B cell (primary cell): ENCODE results near the gene IFT122. TPM values are rescaled to one million over a fixed set of nuclear protein-coding genes. Genes with fewer than 3 reads are reported as not detected.

Experiments used
- ATAC-seq: fragments of 200-7000 bp; cut with Tn5 transposase; one replicate; pipeline ENCODE4 v1.10.0; 2021; ENCODE audit warnings: low read depth, mild to moderate bottlenecking, moderate number of reproducible peaks, moderate library complexity
- CTCF ChIA-PET: fragments of 350-600 bp; sonication (Branson Sonifier 250); formaldehyde crosslinking; loops from one replicate; lab custom pipeline; 2021; ENCODE audit warnings: antibody characterized with exemption, inconsistent platforms; lab: Charles Lee
- POLR2A ChIA-PET: fragments of 350-600 bp; sonication (Branson Sonifier 250); formaldehyde crosslinking; loops from one replicate; lab custom pipeline; 2021; ENCODE audit warnings: antibody characterized with exemption; lab: Charles Lee
- DNase-seq: peaks from one replicate; pipeline ENCODE4 v3.0.0; 2013
- H2AFZ ChIP-seq: 2 replicates; pipeline ENCODE4 v1.6.1; 2012; ENCODE audit warnings: mild to moderate bottlenecking, low read depth, low read length; ENCODE audit not compliant: insufficient read depth, poor library complexity, severe bottlenecking
- H3K27ac ChIP-seq, 2 donors: 1 replicate in 1 of 2; 2 replicates in 1 of 2; pipeline ENCODE4 v1.5.1; 2012 to 2013; ENCODE audit warnings: low read length in 2 of 2, mild to moderate bottlenecking in 2 of 2, moderate library complexity in 1 of 2
- H3K27me3 ChIP-seq, 4 experiments: fragments of 200-600 bp in 1 of 4; sonication (generic) in 1 of 4; replicated peaks in 1 of 4; 1 replicate in 2 of 4; 2 replicates in 2 of 4; pipeline versions ENCODE4 v1.6.1 to v1.7.0; 2013 to 2016; ENCODE audit warnings: low read length in 3 of 4, mild to moderate bottlenecking in 2 of 4, mixed read lengths in 1 of 4, moderate library complexity in 1 of 4; ENCODE audit not compliant: insufficient read depth in 4 of 4, control insufficient read depth in 3 of 4; ENCODE audit errors: control extremely low read depth in 1 of 4
- H3K36me3 ChIP-seq, 2 experiments: replicated peaks in 1 of 2; 1 replicate in 1 of 2; 2 replicates in 1 of 2; pipeline versions ENCODE4 v1.6.1 to v1.7.1; 2013; ENCODE audit warnings: low read length in 1 of 2; ENCODE audit not compliant: insufficient read depth in 2 of 2, control insufficient read depth in 1 of 2; ENCODE audit errors: control extremely low read depth in 1 of 2, extremely low read depth in 1 of 2
- H3K4me1 ChIP-seq, 2 donors: fragments of 200-600 bp in 1 of 2; sonication (generic) in 1 of 2; 1 replicate in 1 of 2; 2 replicates in 1 of 2; pipeline versions ENCODE4 v1.5.1 to v1.6.1; 2013 to 2017; ENCODE audit warnings: low read length in 2 of 2; ENCODE audit not compliant: control insufficient read depth in 2 of 2, insufficient read depth in 2 of 2
- H3K4me2 ChIP-seq: replicated peaks from 2 replicates; pipeline ENCODE3; 2012; ENCODE audit warnings: mild to moderate bottlenecking, low read depth, low read length; ENCODE audit not compliant: poor library complexity, severe bottlenecking
- H3K4me3 ChIP-seq, 5 experiments: fragments of 200-600 bp in 1 of 5; sonication (generic) in 1 of 5; 1 replicate in 3 of 5; 2 replicates in 2 of 5; pipeline versions ENCODE4 v1.5.1 to v1.7.0; 2011 to 2016; ENCODE audit warnings: low read length in 4 of 5, mild to moderate bottlenecking in 4 of 5, low read depth in 2 of 5, control low read depth in 1 of 5, moderate library complexity in 1 of 5; ENCODE audit not compliant: insufficient read depth in 1 of 5; ENCODE audit errors: control extremely low read depth in 1 of 5, extremely low read depth in 1 of 5
- H3K79me2 ChIP-seq: fragments of 200-600 bp; sonication (generic); one replicate; pipeline ENCODE4 v1.6.0; 2016; ENCODE audit warnings: low read length; ENCODE audit not compliant: control insufficient read depth, insufficient read depth
- H3K9ac ChIP-seq: fragments of 200-600 bp; sonication (generic); 2 replicates; pipeline ENCODE4 v1.6.1; 2017; ENCODE audit warnings: mild to moderate bottlenecking, low read length, moderate library complexity
- H3K9me3 ChIP-seq, 3 donors: one replicate each; pipeline versions ENCODE4 v1.6.1 to v1.7.1; 2013; ENCODE audit warnings: low read length in 2 of 3; ENCODE audit not compliant: control insufficient read depth in 2 of 3, insufficient read depth in 1 of 3; ENCODE audit errors: control extremely low read depth in 1 of 3
- H4K20me1 ChIP-seq: 2 replicates; pipeline ENCODE4 v1.6.0; 2012; ENCODE audit warnings: mild to moderate bottlenecking, low read length; ENCODE audit not compliant: insufficient read depth, control insufficient read depth, poor library complexity, severe bottlenecking
- H3K27ac Mint-ChIP-seq: one replicate; pipeline ENCODE4 v1.8.0; 2021; ENCODE audit warnings: mixed read lengths
- H3K27me3 Mint-ChIP-seq: one replicate; pipeline ENCODE4 v1.8.0; 2021; ENCODE audit warnings: mixed read lengths
- H3K4me1 Mint-ChIP-seq: one replicate; pipeline ENCODE4 v1.8.0; 2021; ENCODE audit warnings: mixed read lengths
- H3K4me3 Mint-ChIP-seq: one replicate; pipeline ENCODE4 v1.8.0; 2021; ENCODE audit warnings: mixed read lengths
- H3K9me3 Mint-ChIP-seq: one replicate; pipeline ENCODE4 v1.8.0; 2022; ENCODE audit warnings: mixed read lengths; ENCODE audit not compliant: insufficient read depth
- EZH2 ChIP-seq: IDR thresholded peaks from 2 replicates; pipeline ENCODE4 v1.6.1; 2012; ENCODE audit warnings: borderline replicate concordance, low read depth, mild to moderate bottlenecking, moderate library complexity, low read length; ENCODE audit not compliant: insufficient read depth, poor library complexity, severe bottlenecking
- WGBS: methylation state at CpG from one replicate; pipeline ENCODE4 v1.1.5; 2013; ENCODE audit warnings: missing lambda C conversion rate; ENCODE audit not compliant: insufficient coverage; 5-methylcytosine and 5-hydroxymethylcytosine counted together
- intact Hi-C: fragments of 100-400 bp; cut with micrococcal nuclease; formaldehyde crosslinking; loops from one replicate; pipeline ENCODE4 v1.10.0; 2022
- polyA plus RNA-seq: library from polyadenylated mRNA; depleted of rRNA; stranded (reverse); fragments of >200 nt; gene quantifications from 2 replicates; pipeline ENCODE4 v1.2.3, GENCODE V29; 2012
- total RNA-seq, 2 donors: library from RNA; stranded (reverse); fragments of 120-200 nt in 1 of 2; gene quantifications; 1 replicate in 1 of 2; 2 replicates in 1 of 2; pipeline versions ENCODE4 v1.2.3 to v1.2.4, GENCODE V29; 2013 to 2022
- TF ChIP-seq, protein P1 (sequence below): fragments of 200-600 bp; IDR thresholded peaks from one replicate; pipeline ENCODE4 v1.8.0; 2022; ENCODE audit warnings: antibody characterized with exemption, mild to moderate bottlenecking

IFT122 gene
- total and polyA plus RNA-seq, 2 donors (not counting 1 experiment from before 2014, with no cell fraction given) = 14.0 to 34.3 TPM

DNA sequence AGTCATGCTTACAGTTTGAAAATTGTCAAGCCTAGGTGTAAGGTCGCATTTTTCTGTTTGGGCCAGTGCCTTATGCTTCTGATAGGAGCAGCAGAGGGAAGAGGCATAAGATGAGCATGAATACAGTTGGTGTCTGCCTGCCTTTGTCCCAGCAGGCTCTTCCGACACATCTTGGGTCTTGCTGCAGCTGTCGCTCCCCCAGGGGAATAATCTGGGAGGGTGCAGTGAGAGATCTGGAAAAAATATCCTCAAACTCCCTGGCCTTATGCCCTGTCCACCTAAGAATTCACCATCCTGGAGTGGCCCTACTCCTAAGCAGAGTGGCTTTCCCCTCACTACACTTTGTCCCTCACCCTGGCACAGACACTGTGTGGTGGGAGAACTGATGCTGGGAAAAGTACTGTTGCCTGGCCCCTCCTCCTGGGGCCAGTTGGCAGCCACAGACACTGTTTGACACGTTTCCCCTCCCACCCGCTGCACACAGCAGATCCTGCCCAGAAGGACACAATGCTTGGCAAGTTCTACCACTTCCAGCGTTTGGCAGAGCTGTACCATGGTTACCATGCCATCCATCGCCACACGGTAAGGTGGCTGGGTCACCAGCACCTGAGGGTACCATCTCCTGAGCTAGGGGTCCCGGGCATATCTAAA, 67.3 kb downstream of the IFT122 start:
- H3K4me1 ChIP-seq = no peaks in the 10 kb centered on the region
- no peak overlapping the region for H3K27ac ChIP-seq
- CTCF ChIA-PET = interaction anchor here (1.4 kb wide), 1 partner anchor 17 kb away, joined by 3 read pairs; no protein-coding TSS in a partner anchor
- POLR2A ChIA-PET = no interaction called here
- H3K27me3 ChIP-seq = no peaks in the 10 kb centered on the region
- ATAC-seq (no peak), DNase-seq (no peak)
- H2AFZ ChIP-seq = no peak overlapping the region
- Mint-ChIP-seq H3K27me3 (no peaks in the 10 kb centered on the region), H3K27ac (no peak overlapping the region), H3K9me3 (no peaks in the 10 kb centered on the region), H3K4me1 (no peaks in the 10 kb centered on the region), H3K4me3 (no peak overlapping the region)
- H4K20me1 ChIP-seq = no peaks in the 10 kb centered on the region
- intact Hi-C loops = no loop called here
- H3K4me3 ChIP-seq = no peak overlapping the region
- no peaks in the 10 kb centered on the region for H3K9me3 ChIP-seq
- no peak for TF ChIP-seq EZH2
- TF ChIP-seq, protein P1, sequence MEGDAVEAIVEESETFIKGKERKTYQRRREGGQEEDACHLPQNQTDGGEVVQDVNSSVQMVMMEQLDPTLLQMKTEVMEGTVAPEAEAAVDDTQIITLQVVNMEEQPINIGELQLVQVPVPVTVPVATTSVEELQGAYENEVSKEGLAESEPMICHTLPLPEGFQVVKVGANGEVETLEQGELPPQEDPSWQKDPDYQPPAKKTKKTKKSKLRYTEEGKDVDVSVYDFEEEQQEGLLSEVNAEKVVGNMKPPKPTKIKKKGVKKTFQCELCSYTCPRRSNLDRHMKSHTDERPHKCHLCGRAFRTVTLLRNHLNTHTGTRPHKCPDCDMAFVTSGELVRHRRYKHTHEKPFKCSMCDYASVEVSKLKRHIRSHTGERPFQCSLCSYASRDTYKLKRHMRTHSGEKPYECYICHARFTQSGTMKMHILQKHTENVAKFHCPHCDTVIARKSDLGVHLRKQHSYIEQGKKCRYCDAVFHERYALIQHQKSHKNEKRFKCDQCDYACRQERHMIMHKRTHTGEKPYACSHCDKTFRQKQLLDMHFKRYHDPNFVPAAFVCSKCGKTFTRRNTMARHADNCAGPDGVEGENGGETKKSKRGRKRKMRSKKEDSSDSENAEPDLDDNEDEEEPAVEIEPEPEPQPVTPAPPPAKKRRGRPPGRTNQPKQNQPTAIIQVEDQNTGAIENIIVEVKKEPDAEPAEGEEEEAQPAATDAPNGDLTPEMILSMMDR = no peak
- H3K4me2 ChIP-seq = no peak overlapping the region
- H3K79me2 ChIP-seq = no peaks in the 10 kb centered on the region
- no peak overlapping the region for H3K9ac ChIP-seq
- 97% methylated on average over 7 of the region's 9 CpGs for WGBS
- peaks cover 0 to 8% of the 10 kb centered on the region in 2 experiments for H3K36me3 ChIP-seq

DNA sequence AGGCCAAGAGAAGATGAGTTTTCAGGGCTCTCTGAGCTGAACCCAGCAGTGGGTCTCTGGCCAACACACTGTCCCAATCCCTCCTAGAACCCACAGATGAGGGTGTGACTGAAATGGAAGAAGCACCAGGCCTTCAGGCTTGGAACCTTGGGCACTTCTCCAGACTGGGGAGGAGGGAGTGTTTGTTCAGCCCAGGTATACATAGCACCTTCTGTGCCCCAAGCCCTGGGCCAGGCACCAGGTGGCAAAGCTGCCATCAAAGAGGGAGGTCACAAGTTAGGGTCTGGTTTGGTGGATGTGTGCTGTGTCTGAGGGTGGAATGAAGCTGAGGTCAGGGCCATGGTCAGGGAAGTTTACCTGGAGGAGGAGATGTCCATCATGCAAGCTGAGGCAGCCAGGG, 72.6 kb downstream of the IFT122 start:
- Histone ChIP-seq H3K4me3 (no peak overlapping the region), H2AFZ (no peak overlapping the region), H3K27ac (no peak overlapping the region), H3K9me3 (no peaks in the 10 kb centered on the region), H3K4me1 (no peaks in the 10 kb centered on the region), H3K9ac (no peak overlapping the region), H3K4me2 (no peak overlapping the region), H3K36me3 (peaks cover 0 to 1% of the 10 kb centered on the region in 2 experiments), H3K27me3 (no peaks in the 10 kb centered on the region), H4K20me1 (no peaks in the 10 kb centered on the region), H3K79me2 (no peaks in the 10 kb centered on the region)
- Mint-ChIP-seq H3K9me3 (no peaks in the 10 kb centered on the region), H3K27me3 (no peaks in the 10 kb centered on the region), H3K27ac (no peak overlapping the region), H3K4me3 (no peak overlapping the region), H3K4me1 (no peaks in the 10 kb centered on the region)
- TF ChIP-seq EZH2 = no peak
- TF ChIP-seq, protein P1 = no peak
- ChIA-PET CTCF (interaction anchor here (1.6 kb wide), 1 partner anchor 22 kb away, joined by 5 read pairs; no protein-coding TSS in a partner anchor), POLR2A (no interaction called here)
- intact Hi-C loops = no loop called here
- DNase-seq (no peak), ATAC-seq (no peak)
